OCI-LY1 (cell line): ENCODE data around the gene OR8K5.
"Not testable (repeated sequence)": the region's sequence is repeated elsewhere in the genome, so short reads cannot be mapped to it uniquely, and the experiment has no call there.

Experiments used
- H2AFZ ChIP-seq: fragments of 200-600 bp; sonication (generic), shearing (Covaris generic); 2 replicates; pipeline ENCODE4 v1.6.0; 2014; ENCODE audit warnings: antibody characterized with exemption, mild to moderate bottlenecking, low read length
- H3F3A ChIP-seq: fragments of 200-600 bp; sonication (generic), shearing (Covaris generic); 2 replicates; pipeline ENCODE4 v1.6.0; 2014; ENCODE audit warnings: mild to moderate bottlenecking, antibody characterized with exemption, low read length, moderate library complexity; ENCODE audit not compliant: insufficient read depth
- H3K27ac ChIP-seq: fragments of 200-600 bp; sonication (generic); 2 replicates; pipeline ENCODE4 v1.5.1; 2014; ENCODE audit warnings: low read length, mixed run types, mild to moderate bottlenecking, low read depth; ENCODE audit not compliant: poor library complexity, severe bottlenecking
- H3K27me3 ChIP-seq: fragments of 200-600 bp; sonication (generic); 2 replicates; pipeline ENCODE4 v1.6.0; 2014; ENCODE audit warnings: antibody characterized with exemption, mild to moderate bottlenecking, low read length, moderate library complexity; ENCODE audit not compliant: insufficient read depth
- H3K36me3 ChIP-seq: fragments of 200-600 bp; sonication (generic); 2 replicates; pipeline ENCODE4 v1.6.1; 2014; ENCODE audit warnings: mild to moderate bottlenecking, antibody characterized with exemption, low read length, moderate library complexity, mixed read lengths; ENCODE audit not compliant: insufficient read depth
- H3K4me1 ChIP-seq: fragments of 200-600 bp; sonication (generic); 2 replicates; pipeline ENCODE4 v1.5.1; 2014; ENCODE audit warnings: mild to moderate bottlenecking, low read length, moderate library complexity; ENCODE audit not compliant: insufficient read depth, severe bottlenecking
- H3K4me2 ChIP-seq: fragments of 200-600 bp; sonication (generic), shearing (Covaris generic); 2 replicates; pipeline ENCODE4 v1.6.1; 2014; ENCODE audit warnings: low read length
- H3K4me3 ChIP-seq: fragments of 200-600 bp; sonication (generic); 2 replicates; pipeline ENCODE4 v1.5.1; 2014; ENCODE audit warnings: low read length, low read depth, mild to moderate bottlenecking, mixed read lengths; ENCODE audit not compliant: poor library complexity, severe bottlenecking
- H3K79me2 ChIP-seq: fragments of 200-600 bp; shearing (Covaris generic); 2 replicates; pipeline ENCODE4 v1.6.1; 2016; ENCODE audit warnings: mixed run types, low read length, mixed read lengths; ENCODE audit not compliant: insufficient read depth
- H3K9ac ChIP-seq: fragments of 200-600 bp; sonication (generic), shearing (Covaris generic); 2 replicates; pipeline ENCODE4 v1.6.1; 2014; ENCODE audit warnings: mild to moderate bottlenecking, low read length, mixed read lengths
- H3K9me2 ChIP-seq: fragments of 200-600 bp; sonication (generic), shearing (Covaris generic); 2 replicates; pipeline ENCODE4 v1.6.1; 2014; ENCODE audit warnings: low read depth, mild to moderate bottlenecking, low read length, mixed read lengths
- H3K9me3 ChIP-seq: fragments of 200-600 bp; shearing (Covaris generic); 2 replicates; pipeline ENCODE4 v1.6.1; 2014; ENCODE audit warnings: low read length, mixed read lengths
- H4K20me1 ChIP-seq: fragments of 200-600 bp; sonication (generic), shearing (Covaris generic); 2 replicates; pipeline ENCODE4 v1.6.0; 2016; ENCODE audit warnings: mild to moderate bottlenecking, low read length; ENCODE audit not compliant: insufficient read depth
- EZH2 ChIP-seq: fragments of 200-600 bp; sonication (generic), shearing (Covaris generic); IDR thresholded peaks from 2 replicates; pipeline ENCODE4 v1.8.0; 2017; ENCODE audit warnings: borderline replicate concordance, mixed run types, mild to moderate bottlenecking, antibody characterized with exemption, low read length, moderate library complexity, mixed read lengths
- TF ChIP-seq, protein P1 (sequence below): fragments of 200-600 bp; sonication (generic), shearing (Covaris generic); IDR thresholded peaks from 2 replicates; pipeline ENCODE4 v1.5.1; 2017; ENCODE audit warnings: mild to moderate bottlenecking, antibody characterized with exemption, low read length, moderate library complexity, mixed read lengths

The OR8K5 gene

DNA sequence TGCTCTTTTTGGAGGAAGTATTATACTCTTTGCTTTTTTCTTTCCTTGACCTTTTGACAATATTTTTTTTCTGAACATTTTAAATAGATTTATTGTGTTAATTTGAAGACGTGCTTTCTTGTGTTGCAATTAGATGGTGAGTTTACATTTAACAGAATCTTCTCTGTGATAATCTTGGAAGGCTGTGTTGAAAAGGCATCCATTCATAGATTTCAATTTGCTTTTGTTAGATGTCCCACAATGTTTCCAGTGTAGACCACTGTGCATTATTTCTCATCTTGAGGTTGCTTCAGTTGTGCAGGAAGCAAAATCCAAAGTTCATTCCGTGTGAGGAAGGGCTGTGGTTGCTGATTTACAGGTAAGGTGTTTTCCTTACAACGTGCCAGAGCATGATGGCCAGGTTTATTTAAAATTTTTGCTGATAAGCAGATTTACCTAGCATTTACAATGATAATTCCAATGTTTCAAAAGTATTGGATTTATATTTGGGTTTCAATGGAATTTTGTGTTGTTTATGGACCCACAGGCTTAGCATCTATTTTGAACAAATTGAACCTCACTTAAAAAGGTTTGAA is 12.2 kb upstream of the OR8K5 start:
- no peaks in the 10 kb centered on the region for H4K20me1 ChIP-seq
- no peaks in the 10 kb centered on the region for H3K4me1 ChIP-seq
- no peak overlapping the region for H3K27ac ChIP-seq
- H3K9me2 ChIP-seq, result no peaks in the 10 kb centered on the region
- H3K4me3 ChIP-seq, result no peak overlapping the region
- H3K9ac ChIP-seq, result no peak overlapping the region
- no peak overlapping the region for H3K4me2 ChIP-seq
- no peaks in the 10 kb centered on the region for H3K9me3 ChIP-seq
- no peaks in the 10 kb centered on the region for H3K27me3 ChIP-seq
- TF ChIP-seq, protein P1, sequence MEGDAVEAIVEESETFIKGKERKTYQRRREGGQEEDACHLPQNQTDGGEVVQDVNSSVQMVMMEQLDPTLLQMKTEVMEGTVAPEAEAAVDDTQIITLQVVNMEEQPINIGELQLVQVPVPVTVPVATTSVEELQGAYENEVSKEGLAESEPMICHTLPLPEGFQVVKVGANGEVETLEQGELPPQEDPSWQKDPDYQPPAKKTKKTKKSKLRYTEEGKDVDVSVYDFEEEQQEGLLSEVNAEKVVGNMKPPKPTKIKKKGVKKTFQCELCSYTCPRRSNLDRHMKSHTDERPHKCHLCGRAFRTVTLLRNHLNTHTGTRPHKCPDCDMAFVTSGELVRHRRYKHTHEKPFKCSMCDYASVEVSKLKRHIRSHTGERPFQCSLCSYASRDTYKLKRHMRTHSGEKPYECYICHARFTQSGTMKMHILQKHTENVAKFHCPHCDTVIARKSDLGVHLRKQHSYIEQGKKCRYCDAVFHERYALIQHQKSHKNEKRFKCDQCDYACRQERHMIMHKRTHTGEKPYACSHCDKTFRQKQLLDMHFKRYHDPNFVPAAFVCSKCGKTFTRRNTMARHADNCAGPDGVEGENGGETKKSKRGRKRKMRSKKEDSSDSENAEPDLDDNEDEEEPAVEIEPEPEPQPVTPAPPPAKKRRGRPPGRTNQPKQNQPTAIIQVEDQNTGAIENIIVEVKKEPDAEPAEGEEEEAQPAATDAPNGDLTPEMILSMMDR, result no peak
- TF ChIP-seq EZH2, result no peak
- H3F3A ChIP-seq, result no peaks in the 10 kb centered on the region
- H2AFZ ChIP-seq, result no peak overlapping the region
- H3K36me3 ChIP-seq, result no peaks in the 10 kb centered on the region
- no peaks in the 10 kb centered on the region for H3K79me2 ChIP-seq

DNA sequence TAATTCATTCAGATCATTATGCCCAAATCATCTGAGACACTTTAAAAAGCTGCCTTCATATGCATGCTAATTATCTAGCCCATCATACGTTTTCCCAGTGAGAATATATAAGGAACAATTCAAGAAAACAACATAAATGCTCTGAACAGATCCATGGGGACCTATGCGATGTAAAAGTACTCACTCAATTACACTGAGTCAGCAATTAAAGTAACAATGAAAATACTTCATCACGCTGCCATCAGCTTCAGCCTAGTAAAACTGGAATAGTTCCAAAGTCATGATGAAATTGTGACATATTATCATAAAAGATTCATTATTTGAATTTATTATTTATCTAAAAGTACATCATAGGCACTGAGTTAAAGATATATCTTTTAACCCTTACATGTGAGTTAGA is 3.7 kb upstream of the OR8K5 start:
- no peaks in the 10 kb centered on the region for H3K9me2 ChIP-seq
- no peak overlapping the region for H3K4me3 ChIP-seq
- no peak overlapping the region for H3K27ac ChIP-seq
- TF ChIP-seq EZH2, result no peak
- TF ChIP-seq, protein P1, result no peak
- H2AFZ ChIP-seq, result no peak overlapping the region
- no peaks in the 10 kb centered on the region for H3K36me3 ChIP-seq
- no peaks in the 10 kb centered on the region for H3K9me3 ChIP-seq
- no peak overlapping the region for H3K9ac ChIP-seq
- H3K27me3 ChIP-seq, result no peaks in the 10 kb centered on the region
- no peaks in the 10 kb centered on the region for H3K4me1 ChIP-seq
- H4K20me1 ChIP-seq, result no peaks in the 10 kb centered on the region
- no peaks in the 10 kb centered on the region for H3K79me2 ChIP-seq
- no peaks in the 10 kb centered on the region for H3F3A ChIP-seq
- H3K4me2 ChIP-seq, result no peak overlapping the region

DNA sequence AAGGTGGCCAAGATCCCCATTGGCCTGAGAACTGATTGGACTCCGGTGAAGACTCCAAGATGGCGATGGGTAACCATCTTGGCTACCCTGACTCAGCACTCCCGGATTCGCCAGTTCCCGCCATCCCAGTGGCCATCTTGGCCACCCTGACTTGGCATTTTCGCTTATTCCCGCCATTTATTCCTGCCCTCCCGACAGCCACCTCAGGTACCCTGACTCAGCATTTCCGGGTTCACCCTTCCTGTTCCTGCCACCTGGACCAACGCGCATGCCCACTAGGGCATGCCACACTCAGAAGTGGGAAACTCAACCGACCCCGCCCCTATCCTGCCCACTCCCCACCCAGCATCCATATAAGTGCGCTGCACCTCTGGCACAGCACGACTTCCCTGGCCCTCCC is 7.8 kb downstream of the OR8K5 start:
- Histone ChIP-seq H3K36me3 (no peaks in the 10 kb centered on the region), H4K20me1 (no peaks in the 10 kb centered on the region), H3F3A (no peaks in the 10 kb centered on the region), H3K9me3 (no peaks in the 10 kb centered on the region), H3K27me3 (no peaks in the 10 kb centered on the region), H3K27ac (no peak overlapping the region), H3K79me2 (no peaks in the 10 kb centered on the region), H3K4me2 (no peak overlapping the region), H3K9ac (no peak overlapping the region), H3K9me2 (no peaks in the 10 kb centered on the region), H3K4me3 (no peak overlapping the region), H3K4me1 (no peaks in the 10 kb centered on the region), H2AFZ (no peak overlapping the region)
- TF ChIP-seq EZH2, result no peak

DNA sequence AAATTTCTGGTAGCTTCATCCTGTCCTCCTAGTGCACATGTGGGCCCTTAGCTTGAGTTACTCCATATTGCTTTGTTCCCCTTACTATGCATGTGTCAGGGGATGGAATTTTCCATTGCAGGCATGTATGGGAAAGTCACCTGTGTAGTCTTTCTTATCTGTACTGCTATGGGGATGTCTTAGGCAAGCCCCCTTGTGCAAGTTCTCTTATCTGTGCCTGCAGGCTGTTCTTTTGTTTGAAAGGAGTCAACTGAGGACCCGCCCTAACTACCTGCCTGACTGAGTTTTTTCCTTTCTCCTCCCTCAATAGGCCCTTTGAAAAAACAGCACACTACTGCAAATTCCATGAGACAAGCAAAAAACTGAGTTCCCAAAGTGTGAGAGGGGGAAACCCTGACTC is 8.7 kb downstream of the OR8K5 start:
- H3K9me2 ChIP-seq, result no peaks in the 10 kb centered on the region
- no peak overlapping the region for H3K4me2 ChIP-seq
- H3K4me1 ChIP-seq, result no peaks in the 10 kb centered on the region
- TF ChIP-seq, protein P1, result no peak
- H2AFZ ChIP-seq, result no peak overlapping the region
- no peaks in the 10 kb centered on the region for H4K20me1 ChIP-seq
- H3K4me3 ChIP-seq, result no peak overlapping the region
- H3K27ac ChIP-seq, result no peak overlapping the region
- no peaks in the 10 kb centered on the region for H3K36me3 ChIP-seq
- no peaks in the 10 kb centered on the region for H3K79me2 ChIP-seq
- no peak overlapping the region for H3K9ac ChIP-seq
- H3F3A ChIP-seq, result no peaks in the 10 kb centered on the region
- H3K9me3 ChIP-seq, result no peaks in the 10 kb centered on the region
- no peaks in the 10 kb centered on the region for H3K27me3 ChIP-seq

DNA sequence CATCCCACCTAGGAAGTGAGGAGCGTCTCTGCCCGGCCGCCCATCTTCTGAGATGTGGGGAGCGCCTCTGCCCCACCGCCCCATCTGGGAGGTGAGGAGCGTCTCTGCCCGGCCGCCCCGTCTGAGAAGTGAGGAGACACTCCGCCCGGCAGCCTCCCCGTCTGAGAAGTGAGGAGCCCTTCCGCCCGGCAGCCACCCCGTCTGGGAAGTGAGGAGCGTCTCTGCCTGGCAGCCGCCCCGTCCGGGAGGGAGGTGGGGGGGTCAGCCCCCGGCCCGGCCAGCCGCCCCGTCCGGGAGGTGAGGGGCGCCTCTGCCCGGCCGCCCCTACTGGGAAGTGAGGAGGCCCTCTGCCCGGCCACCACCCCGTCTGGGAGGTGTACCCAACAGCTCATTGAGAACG is 16.4 kb downstream of the OR8K5 start:
- H3K27me3 ChIP-seq, H3K27ac ChIP-seq, H3K36me3 ChIP-seq: not testable (repeated sequence)

More for the DNA sequence above, 16.4 kb downstream of the OR8K5 start:
- not testable (repeated sequence) for H3K79me2 ChIP-seq, H3K9me2 ChIP-seq, H3K9me3 ChIP-seq, H2AFZ ChIP-seq, H3F3A ChIP-seq, H4K20me1 ChIP-seq, H3K4me3 ChIP-seq, H3K4me1 ChIP-seq, H3K9ac ChIP-seq, H3K4me2 ChIP-seq
